Lower leg skin (tissue), 4 donors: ENCODE results near the gene OMA1. TPM values are rescaled to one million over a fixed set of nuclear protein-coding genes. Genes with fewer than 3 reads are reported as not detected.

Source experiments
- DNase-seq, 2 donors: peaks; one replicate each; pipeline ENCODE4 v3.0.0-alpha.2; 2019; ENCODE audit warnings: low spot score in 2 of 2
- H3K4me3 ChIP-seq: fragments of 200-600 bp; sonication (generic); 2 replicates; pipeline ENCODE4 v1.5.1; 2017; ENCODE audit warnings: mild to moderate bottlenecking, low read depth; ENCODE audit not compliant: poor library complexity, severe bottlenecking
- POLR2A ChIP-seq, 2 donors: fragments of 450-650 bp; IDR thresholded peaks; one replicate each; pipeline ENCODE4 v1.6.1; 2016 to 2017; ENCODE audit warnings: antibody characterized with exemption in 2 of 2, mild to moderate bottlenecking in 1 of 2, moderate library complexity in 1 of 2
- WGBS, 2 donors: methylation state at CpG; one replicate each; pipeline ENCODE4 v1.1.5; 2018; 5-methylcytosine and 5-hydroxymethylcytosine counted together
- intact Hi-C: fragments of 100-400 bp; cut with DNase I; formaldehyde crosslinking; loops from one replicate; pipeline ENCODE4 v1.15.0; 2023; ENCODE audit warnings: low total_unique reads
- total RNA-seq, 4 donors: library from RNA; depleted of rRNA; stranded (reverse); fragments of >200 nt; gene quantifications; one replicate each; pipeline ENCODE4 v1.1.0, GENCODE V29; 2016
- TF ChIP-seq, protein P1 (sequence below), 3 donors: fragments of 450-650 bp; IDR thresholded peaks; one replicate each; pipeline ENCODE4 v1.5.1; 2016; ENCODE audit warnings: antibody characterized with exemption in 3 of 3, mild to moderate bottlenecking in 3 of 3, moderate library complexity in 2 of 3

OMA1 gene
- total RNA-seq, 4 donors from 2014 or later, result 14.3 to 25.2 (median 20.0) TPM

DNA sequence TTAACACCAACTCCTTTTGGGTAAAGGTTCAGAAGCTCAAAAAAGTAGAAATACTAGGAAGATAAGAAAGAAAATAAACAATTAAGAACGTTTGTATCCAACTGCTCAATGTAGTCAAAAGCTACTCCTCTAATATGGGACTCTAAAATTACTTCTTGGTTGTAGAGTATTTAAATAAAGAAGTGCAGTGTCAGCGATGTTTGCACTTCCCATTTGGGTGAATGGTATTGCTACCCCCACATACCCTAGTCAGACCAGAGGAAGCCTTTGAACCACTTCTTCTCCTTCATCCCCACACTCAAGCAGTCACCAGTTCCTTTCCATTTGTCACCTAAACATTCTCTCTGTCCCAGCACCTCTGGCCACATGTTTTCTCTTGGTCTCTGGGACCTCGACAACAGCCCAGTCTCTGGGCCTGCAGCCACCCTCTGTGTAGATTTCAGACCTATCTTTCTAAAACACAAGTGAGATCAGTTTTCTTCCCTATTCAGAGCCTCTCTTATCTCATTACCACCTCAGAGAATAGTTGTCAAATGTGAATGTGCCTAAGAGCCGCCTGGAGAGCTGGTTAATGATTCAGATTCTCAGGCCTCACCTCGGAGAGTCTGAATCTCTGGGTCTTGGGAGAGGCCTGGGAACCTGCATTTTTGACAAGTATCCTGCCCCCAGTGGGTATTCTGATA is 109.8 kb downstream of the OMA1 start:
- 89 to 90% methylated on average over 5 of the region's 5 CpGs for WGBS, 2 donors
- TF ChIP-seq, protein P1, sequence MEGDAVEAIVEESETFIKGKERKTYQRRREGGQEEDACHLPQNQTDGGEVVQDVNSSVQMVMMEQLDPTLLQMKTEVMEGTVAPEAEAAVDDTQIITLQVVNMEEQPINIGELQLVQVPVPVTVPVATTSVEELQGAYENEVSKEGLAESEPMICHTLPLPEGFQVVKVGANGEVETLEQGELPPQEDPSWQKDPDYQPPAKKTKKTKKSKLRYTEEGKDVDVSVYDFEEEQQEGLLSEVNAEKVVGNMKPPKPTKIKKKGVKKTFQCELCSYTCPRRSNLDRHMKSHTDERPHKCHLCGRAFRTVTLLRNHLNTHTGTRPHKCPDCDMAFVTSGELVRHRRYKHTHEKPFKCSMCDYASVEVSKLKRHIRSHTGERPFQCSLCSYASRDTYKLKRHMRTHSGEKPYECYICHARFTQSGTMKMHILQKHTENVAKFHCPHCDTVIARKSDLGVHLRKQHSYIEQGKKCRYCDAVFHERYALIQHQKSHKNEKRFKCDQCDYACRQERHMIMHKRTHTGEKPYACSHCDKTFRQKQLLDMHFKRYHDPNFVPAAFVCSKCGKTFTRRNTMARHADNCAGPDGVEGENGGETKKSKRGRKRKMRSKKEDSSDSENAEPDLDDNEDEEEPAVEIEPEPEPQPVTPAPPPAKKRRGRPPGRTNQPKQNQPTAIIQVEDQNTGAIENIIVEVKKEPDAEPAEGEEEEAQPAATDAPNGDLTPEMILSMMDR (IDR thresholded peaks at IDR 0.05), result no peak
- no peak for TF ChIP-seq POLR2A (IDR thresholded peaks at IDR 0.05)
- DNase-seq, result no peak
- intact Hi-C loops, result no loop called here
- H3K4me3 ChIP-seq, result no peak overlapping the region

DNA sequence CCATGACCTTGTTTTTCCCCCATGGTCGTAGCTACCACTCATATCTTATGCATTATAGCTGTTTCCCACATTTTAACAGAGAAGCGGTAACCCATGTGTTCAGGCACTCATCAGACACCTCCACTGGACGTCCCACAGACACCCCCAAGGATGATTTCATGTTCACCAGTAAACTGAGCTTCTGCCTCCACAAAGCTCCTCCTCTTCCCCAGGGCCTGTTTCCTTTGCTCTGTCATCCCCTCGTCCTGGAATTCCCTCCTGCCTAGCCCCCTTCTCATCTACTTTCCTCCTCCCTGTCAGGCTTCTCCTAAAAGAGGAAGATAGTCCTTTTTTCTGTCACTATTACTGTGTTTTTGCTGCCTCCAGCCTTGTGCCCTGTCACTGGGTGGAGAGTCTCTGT is 111.2 kb downstream of the OMA1 start:
- WGBS, 2 donors, result 81 to 82% methylated on average over 4 of the region's 4 CpGs
- DNase-seq, result no peak
- no peak for TF ChIP-seq POLR2A (IDR thresholded peaks at IDR 0.05)
- TF ChIP-seq, protein P1 (IDR thresholded peaks at IDR 0.05), result no peak
- H3K4me3 ChIP-seq, result no peak overlapping the region
- intact Hi-C loops, result no loop called here

DNA sequence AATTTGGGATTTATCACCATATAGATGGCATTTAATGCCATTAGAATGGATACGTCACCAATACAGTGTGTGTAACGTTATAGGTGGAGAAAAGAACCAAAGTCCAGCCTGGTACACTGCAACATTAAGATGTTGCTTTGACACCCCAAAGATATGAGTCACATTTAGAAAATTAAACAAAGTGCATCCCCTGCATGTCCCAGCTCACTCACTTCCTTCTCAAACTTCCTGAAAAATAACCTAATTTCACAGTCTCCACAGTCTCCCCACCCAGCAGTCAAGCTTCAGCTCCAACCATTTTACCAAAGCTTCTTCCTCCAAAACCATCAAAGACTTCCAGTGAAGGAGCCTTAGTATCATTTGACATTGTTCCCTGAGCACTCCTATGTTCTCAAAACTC is 111.9 kb downstream of the OMA1 start:
- TF ChIP-seq POLR2A (IDR thresholded peaks at IDR 0.05), result no peak
- TF ChIP-seq, protein P1 (IDR thresholded peaks at IDR 0.05), result no peak
- WGBS, 2 donors, result 91% methylated on average over 2 of the region's 2 CpGs
- DNase-seq, result no peak
- no peak overlapping the region for H3K4me3 ChIP-seq
- intact Hi-C loops, result no loop called here

DNA sequence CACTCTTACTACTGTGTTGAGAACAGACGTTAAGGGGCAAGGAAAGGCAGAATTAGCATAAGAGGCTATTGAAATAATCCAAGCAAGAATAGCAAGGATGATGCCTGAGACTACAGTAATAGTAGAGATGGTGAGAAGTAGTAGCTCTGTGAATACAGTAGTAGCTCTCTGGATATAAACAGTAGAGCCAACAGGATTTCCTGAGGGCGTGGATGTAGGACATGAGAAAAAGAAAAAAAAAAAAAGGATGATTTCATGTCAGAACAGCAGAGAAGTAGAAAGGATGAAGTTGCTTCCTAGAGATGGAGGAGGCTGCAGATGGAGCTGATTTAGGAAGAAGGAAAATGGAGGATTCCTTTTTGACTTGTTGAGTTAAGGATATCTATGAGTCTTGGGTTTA is 112.3 kb downstream of the OMA1 start:
- no peak overlapping the region for H3K4me3 ChIP-seq
- intact Hi-C loops, result no loop called here
- DNase-seq, result no peak
- 62 to 75% methylated on average over 2 of the region's 2 CpGs for WGBS, 2 donors
- TF ChIP-seq, protein P1 (IDR thresholded peaks at IDR 0.05), result no peak
- TF ChIP-seq POLR2A (IDR thresholded peaks at IDR 0.05), result no peak

DNA sequence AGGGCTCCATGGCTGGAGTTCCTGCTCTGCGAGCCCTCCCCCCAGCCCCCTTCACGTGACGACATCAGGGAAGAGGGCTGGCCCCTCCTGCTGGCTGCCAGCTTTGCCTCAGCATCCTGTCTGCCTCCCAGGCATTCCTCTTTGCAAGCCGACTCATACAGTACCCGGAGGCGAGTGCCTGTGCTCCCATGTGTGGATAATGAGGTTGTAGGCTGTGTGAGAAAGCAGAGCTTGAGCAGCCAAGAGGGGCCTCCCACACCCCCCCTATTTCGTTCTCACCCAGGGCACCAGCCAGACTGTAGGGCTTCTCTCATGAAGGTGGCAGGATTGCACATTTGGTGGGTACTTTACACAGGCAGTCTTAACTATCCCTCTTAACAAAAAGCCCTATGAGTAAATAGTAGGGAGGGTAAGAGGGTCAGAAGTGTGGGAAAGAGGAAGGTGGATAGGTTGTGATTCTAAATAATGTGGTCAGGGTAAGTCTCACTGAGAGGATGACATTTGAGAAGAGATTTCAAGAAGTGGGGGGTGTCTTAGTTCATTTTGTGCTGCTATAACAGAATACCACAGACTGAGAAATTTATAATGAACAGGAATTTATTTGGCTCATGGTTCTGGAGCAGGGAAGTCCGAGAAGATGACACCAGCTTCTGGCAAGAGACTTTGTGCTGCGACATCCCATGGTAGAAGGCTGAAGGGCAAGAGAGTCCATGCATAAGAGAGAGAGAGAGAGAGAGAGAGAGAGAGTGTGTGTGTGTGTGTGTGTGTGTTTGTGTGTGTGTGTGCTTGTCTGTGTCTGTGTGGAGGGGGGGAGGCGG is 113.5 kb downstream of the OMA1 start:
- intact Hi-C loops, result no loop called here
- TF ChIP-seq, protein P1 (IDR thresholded peaks at IDR 0.05), result no peak
- no peak for TF ChIP-seq POLR2A (IDR thresholded peaks at IDR 0.05)
- 27 to 36% methylated on average over 10 of the region's 10 CpGs for WGBS, 2 donors
- DNase-seq, result no peak
- H3K4me3 ChIP-seq, result no peak overlapping the region
